HEK293T (cell line): Measurements from ENCODE around the gene RHOBTB3.

ENCODE experiments used
- CTCF ChIA-PET: fragments of 350-600 bp; formaldehyde crosslinking; extraction: SDS; loops from one replicate; lab custom pipeline; 2021; ENCODE audit warnings: antibody characterized with exemption, inconsistent platforms; lab: Yijun Ruan, JAX
- POLR2A ChIA-PET: fragments of 350-600 bp; formaldehyde crosslinking; extraction: SDS; loops from one replicate; lab custom pipeline; 2020; ENCODE audit warnings: antibody characterized with exemption, inconsistent platforms; lab: Yijun Ruan, JAX
- DNase-seq: peaks from one replicate; pipeline ENCODE4 v3.0.0; 2012; ENCODE audit warnings: mixed read lengths; ENCODE audit errors: extremely low spot score
- ARNT ChIP-seq: fragments of 450-650 bp; IDR thresholded peaks from 2 replicates; pipeline ENCODE4 v1.6.1; 2017; ENCODE audit warnings: mild to moderate bottlenecking
- BHLHE40 ChIP-seq: fragments of 450-650 bp; IDR thresholded peaks from 2 replicates; pipeline ENCODE4 v1.6.1; 2016; ENCODE audit warnings: mild to moderate bottlenecking, moderate library complexity, borderline replicate concordance
- CTBP1 ChIP-seq: fragments of 450-650 bp; IDR thresholded peaks from 2 replicates; pipeline ENCODE4 v1.6.1; 2016; ENCODE audit warnings: borderline replicate concordance
- ELF4 ChIP-seq: fragments of 450-650 bp; IDR thresholded peaks from 2 replicates; pipeline ENCODE4 v1.6.1; 2017; ENCODE audit warnings: antibody characterized with exemption
- FOXA1 ChIP-seq: fragments of 450-650 bp; IDR thresholded peaks from 2 replicates; pipeline ENCODE4 v1.6.1; 2016; ENCODE audit warnings: mild to moderate bottlenecking
- FOXK2 ChIP-seq: fragments of 450-650 bp; IDR thresholded peaks from 2 replicates; pipeline ENCODE4 v1.6.1; 2016; ENCODE audit warnings: mild to moderate bottlenecking
- FOXM1 ChIP-seq: fragments of 450-650 bp; IDR thresholded peaks from 2 replicates; pipeline ENCODE4 v1.6.1; 2017; ENCODE audit warnings: mild to moderate bottlenecking, borderline replicate concordance
- HDGF ChIP-seq: fragments of 450-650 bp; IDR thresholded peaks from 2 replicates; pipeline ENCODE4 v1.6.1; 2017; ENCODE audit warnings: antibody characterized with exemption, borderline replicate concordance
- L3MBTL2 ChIP-seq: fragments of 450-650 bp; conservative IDR thresholded peaks from 2 replicates; pipeline ENCODE4 v1.6.1; 2016; ENCODE audit warnings: mild to moderate bottlenecking
- LEF1 ChIP-seq: fragments of 450-650 bp; IDR thresholded peaks from 2 replicates; pipeline ENCODE4 v1.6.1; 2017; ENCODE audit warnings: mild to moderate bottlenecking, borderline replicate concordance
- NFRKB ChIP-seq: fragments of 450-650 bp; IDR thresholded peaks from 2 replicates; pipeline ENCODE4 v1.6.1; 2016; ENCODE audit warnings: mild to moderate bottlenecking, moderate library complexity
- PKNOX1 ChIP-seq: fragments of 450-650 bp; IDR thresholded peaks from 2 replicates; pipeline ENCODE4 v1.6.1; 2016
- SP1 ChIP-seq: fragments of 450-650 bp; IDR thresholded peaks from 2 replicates; pipeline ENCODE4 v1.6.1; 2017
- SUZ12 ChIP-seq: fragments of 450-650 bp; IDR thresholded peaks from 2 replicates; pipeline ENCODE4 v1.6.1; 2016; ENCODE audit warnings: mild to moderate bottlenecking
- TARDBP ChIP-seq: fragments of 450-650 bp; IDR thresholded peaks from 2 replicates; pipeline ENCODE4 v1.6.1; 2016
- ZNF384 ChIP-seq: fragments of 450-650 bp; IDR thresholded peaks from 2 replicates; pipeline ENCODE4 v1.6.1; 2016

Gene RHOBTB3

GRCh38 chr5:95801532-95801931 is 70.4 kb downstream of the RHOBTB3 start:
- DNase-seq, result no peak
- TF ChIP-seq NFRKB, result no peak
- TF ChIP-seq SP1, result no peak
- no peak for TF ChIP-seq PKNOX1
- no peak for TF ChIP-seq SUZ12
- no peak for TF ChIP-seq LEF1
- no peak for TF ChIP-seq TARDBP
- no peak for TF ChIP-seq ARNT
- TF ChIP-seq FOXA1, result no peak
- no peak for TF ChIP-seq CTBP1
- no peak for TF ChIP-seq FOXK2
- no peak for TF ChIP-seq ELF4
- no peak for TF ChIP-seq BHLHE40
- no peak for TF ChIP-seq L3MBTL2
- TF ChIP-seq HDGF, result no peak
- no peak for TF ChIP-seq ZNF384
- no peak for TF ChIP-seq FOXM1
- ChIA-PET CTCF (interaction anchor here (0.9 kb wide), 1 partner anchor 20 kb away, joined by 3 read pairs; no protein-coding TSS in a partner anchor), POLR2A (no interaction called here)

- POLR2A ChIA-PET, result no interaction called here
- no peak for DNase-seq
- CTCF ChIA-PET, result interaction anchor here (0.9 kb wide), 1 partner anchor 21 kb away, joined by 3 read pairs; no protein-coding TSS in a partner anchor
- TF ChIP-seq FOXK2 (no peak), FOXA1 (no peak), NFRKB (no peak), HDGF (no peak), LEF1 (no peak), SUZ12 (no peak), ARNT (no peak), FOXM1 (no peak), SP1 (no peak), TARDBP (no peak), ELF4 (no peak), ZNF384 (no peak), PKNOX1 (no peak), CTBP1 (no peak), L3MBTL2 (no peak), BHLHE40 (no peak)
These were observed 70.8 kb downstream of the RHOBTB3 start for GRCh38 chr5:95801961-95802360.

- POLR2A ChIA-PET, result interaction anchor here (1.2 to 1.5 kb wide), 2 partner anchors 31 to 157 kb away, joined by 3 to 7 read pairs; partner anchors contain the start of gene RFESD
- no peak for DNase-seq
- CTCF ChIA-PET, result no interaction called here
These were observed 72.4 kb downstream of the RHOBTB3 start for GRCh38 chr5:95803271-95804148.

GRCh38 chr5:95804736-95805539 is 73.8 kb downstream of the RHOBTB3 start:
- TF ChIP-seq NFRKB (no peak), FOXM1 (no peak), ZNF384 (no peak), BHLHE40 (no peak), HDGF (no peak), FOXA1 (no peak)
- CTCF ChIA-PET, result interaction anchor here (0.6 to 1.1 kb wide), 2 partner anchors 13 to 163 kb away, joined by 3 to 5 read pairs; no protein-coding TSS in a partner anchor

More at GRCh38 chr5:95803271-95804148, 72.4 kb downstream of the RHOBTB3 start:
- TF ChIP-seq ZNF384 (no peak), NFRKB (no peak), PKNOX1 (no peak), SP1 (no peak), ARNT (no peak), FOXM1 (no peak), FOXA1 (no peak), L3MBTL2 (no peak), SUZ12 (no peak), ELF4 (no peak), TARDBP (no peak), FOXK2 (no peak)

GRCh38 chr5:95806687-95807086 is 75.6 kb downstream of the RHOBTB3 start:
- ChIA-PET POLR2A (interaction anchor here (2.5 kb wide), 1 partner anchor 28 kb away, joined by 9 read pairs; no protein-coding TSS in a partner anchor), CTCF (no interaction called here)
- TF ChIP-seq FOXA1 (no peak), ARNT (no peak), BHLHE40 (no peak), TARDBP (no peak), SUZ12 (no peak), L3MBTL2 (no peak), CTBP1 (no peak), NFRKB (no peak), PKNOX1 (no peak), ZNF384 (no peak), FOXM1 (no peak), HDGF (no peak), ELF4 (no peak)
- no peak for DNase-seq

More at GRCh38 chr5:95804736-95805539, 73.8 kb downstream of the RHOBTB3 start:
- POLR2A ChIA-PET, result interaction anchor here (1.2 kb wide), 1 partner anchor 158 kb away, joined by 3 read pairs; the partner anchor contains the start of gene RFESD
- DNase-seq, result no peak
